K562 (cell line): ENCODE results near the gene DGCR8. TPM values are rescaled to one million over a fixed set of nuclear protein-coding genes. Genes with fewer than 3 reads are reported as not detected.

Experiments used
- ATAC-seq: fragments of 200-7000 bp; cut with Tn5 transposase; 3 replicates; pipeline ENCODE4 v1.9.1; 2020; ENCODE audit warnings: moderate library complexity
- BruUV-seq: library from RNA; stranded (reverse); fragments of 400-500 nt; replicated peaks from 2 replicates; lab custom pipeline; 2021; lab: Mats Ljungman, UMichigan
- CTCF ChIA-PET: fragments of 300-600 bp; formaldehyde crosslinking; extraction: SDS; loops from one replicate; lab custom pipeline; 2021; ENCODE audit warnings: low intra/inter-chr PET ratio; lab: Yijun Ruan, JAX
- POLR2A ChIA-PET: fragments of 300-600, 350-650 bp; sonication (Branson Sonifier 250); formaldehyde crosslinking; extraction: SDS; loops from one replicate; lab custom pipeline; 2021; ENCODE audit warnings: antibody characterized with exemption, inconsistent platforms; lab: Yijun Ruan, JAX
- DNase-seq, 4 experiments: peaks; one replicate each; pipeline versions ENCODE4 v3.0.0 to v3.0.0-alpha.2; 2011 to 2018; ENCODE audit warnings: low spot score in 3 of 4, mixed read lengths in 3 of 4; ENCODE audit errors: extremely low read depth in 1 of 4
- FAIRE-seq: peaks from 2 replicates; lab custom pipeline; 2011; peaks lifted over from hg19 to GRCh38; lab: Jason Lieb, UNC
- H2AFZ ChIP-seq: 2 replicates; pipeline ENCODE4 v1.6.0; 2011; ENCODE audit warnings: low read depth, low read length, control low read depth, inconsistent platforms
- H3K27ac ChIP-seq: fragments of 200-600 bp; 3 replicates; pipeline ENCODE4 v1.8.0; 2011; ENCODE audit warnings: low read depth, mild to moderate bottlenecking, control low read depth, inconsistent platforms, low read length, moderate library complexity, mixed read lengths; ENCODE audit errors: extremely low read depth
- H3K27me3 ChIP-seq, 2 experiments: fragments of 300-600 bp in 1 of 2; 2 replicates in 1 of 2; 3 replicates in 1 of 2; pipeline versions ENCODE4 v1.6.0 to v1.8.0; 2011; ENCODE audit warnings: inconsistent platforms in 2 of 2, low read length in 2 of 2, mild to moderate bottlenecking in 1 of 2, mixed read lengths in 1 of 2, moderate library complexity in 1 of 2; ENCODE audit not compliant: control insufficient read depth in 2 of 2, insufficient read depth in 2 of 2
- H3K36me3 ChIP-seq: fragments of 300-600 bp; 3 replicates; pipeline ENCODE4 v1.8.0; 2011; ENCODE audit warnings: mild to moderate bottlenecking, low read length, inconsistent platforms; ENCODE audit not compliant: control insufficient read depth, insufficient read depth
- H3K4me1 ChIP-seq, 2 experiments: fragments of 200-600 bp in 1 of 2; replicated peaks in 1 of 2; 2 replicates in 1 of 2; 3 replicates in 1 of 2; pipeline versions ENCODE4 v1.5.1 to v1.8.0; 2011; ENCODE audit warnings: inconsistent platforms in 2 of 2, low read length in 2 of 2, mild to moderate bottlenecking in 1 of 2, mixed read lengths in 1 of 2, moderate library complexity in 1 of 2; ENCODE audit not compliant: control insufficient read depth in 2 of 2, insufficient read depth in 2 of 2
- H3K4me2 ChIP-seq: 2 replicates; pipeline ENCODE4 v1.6.1; 2011; ENCODE audit warnings: low read length, control low read depth, inconsistent platforms, mixed read lengths; ENCODE audit not compliant: insufficient read depth
- H3K4me3 ChIP-seq: fragments of 200-600 bp; sonication (generic), shearing (Covaris generic); 2 replicates; pipeline ENCODE4 v1.5.1; 2016; ENCODE audit warnings: control low read depth, inconsistent platforms
- H3K79me2 ChIP-seq: fragments of 200-600 bp; 3 replicates; pipeline ENCODE4 v1.8.0; 2011; ENCODE audit warnings: low read length, inconsistent platforms; ENCODE audit not compliant: control insufficient read depth, insufficient read depth
- H3K9ac ChIP-seq, 2 experiments: 2 replicates each; pipeline versions ENCODE4 v1.6.0 to v1.6.1; 2011; ENCODE audit warnings: low read depth in 2 of 2, low read length in 2 of 2, control low read depth in 1 of 2, inconsistent platforms in 1 of 2, mild to moderate bottlenecking in 1 of 2, mixed read lengths in 1 of 2; ENCODE audit not compliant: insufficient read depth in 1 of 2
- H3K9me1 ChIP-seq: one replicate; pipeline ENCODE4 v1.6.0; 2011; ENCODE audit warnings: inconsistent platforms, mild to moderate bottlenecking, low read length, moderate library complexity; ENCODE audit not compliant: control insufficient read depth, insufficient read depth
- H3K9me3 ChIP-seq: replicated peaks from 2 replicates; pipeline ENCODE4 v1.5.1; 2011; ENCODE audit warnings: low read depth, low read length, inconsistent platforms; ENCODE audit not compliant: control insufficient read depth, insufficient read depth
- H4K20me1 ChIP-seq: replicated peaks from 2 replicates; pipeline ENCODE4 v1.6.1; 2011; ENCODE audit warnings: low read length, inconsistent platforms, mixed read lengths; ENCODE audit not compliant: control insufficient read depth, insufficient read depth
- CBFB ChIP-seq: sonication (generic); formaldehyde crosslinking; IDR thresholded peaks from 2 replicates; pipeline ENCODE4 v1.4.0; 2020; ENCODE audit warnings: mild to moderate bottlenecking, missing genetic modification reagents
- FOXM1 ChIP-seq, 2 experiments: fragments of 450-650 bp in 1 of 2; sonication (generic) in 1 of 2; formaldehyde crosslinking in 1 of 2; IDR thresholded peaks; 2 replicates each; pipeline versions ENCODE4 v1.6.1 to v1.9.0; 2017 to 2022; ENCODE audit warnings: low read depth in 2 of 2, mild to moderate bottlenecking in 2 of 2, missing genetic modification reagents in 1 of 2, moderate library complexity in 1 of 2
- NR3C1 ChIP-seq: sonication (generic); formaldehyde crosslinking; IDR thresholded peaks from 2 replicates; pipeline ENCODE4 v1.8.1; 2022; ENCODE audit warnings: missing genetic modification reagents
- POU5F1 ChIP-seq: fragments of 150-350 bp; IDR thresholded peaks from 2 replicates; pipeline ENCODE4 v1.6.1; 2014; ENCODE audit warnings: borderline replicate concordance, low read length, low read depth, mild to moderate bottlenecking; ENCODE audit not compliant: partially characterized antibody
- RBM25 ChIP-seq: fragments of 200-400 bp; formaldehyde crosslinking; IDR thresholded peaks from 2 replicates; pipeline ENCODE4 v1.6.1; 2018; ENCODE audit warnings: low read length, low read depth, moderate library complexity; ENCODE audit not compliant: severe bottlenecking
- SP2 ChIP-seq: IDR thresholded peaks from 2 replicates; pipeline ENCODE4 v1.6.1; 2011; ENCODE audit warnings: mild to moderate bottlenecking, low read depth, low read length, moderate library complexity; ENCODE audit not compliant: poor library complexity, severe bottlenecking; ENCODE audit errors: extremely low read depth
- ZFP36 ChIP-seq: fragments of 150-350 bp; IDR thresholded peaks from 2 replicates; pipeline ENCODE4 v1.6.1; 2018; ENCODE audit warnings: low read length, low read depth; ENCODE audit not compliant: partially characterized antibody
- ZKSCAN1 ChIP-seq: fragments of 150-350 bp; IDR thresholded peaks from 2 replicates; pipeline ENCODE4 v1.6.1; 2016; ENCODE audit warnings: low read depth, low read length
- ZNF316 ChIP-seq: fragments of 450-650 bp; IDR thresholded peaks from 2 replicates; pipeline ENCODE4 v1.6.1; 2016
- WGBS: fragments of 100-300 bp; shearing (Covaris generic); methylation state at CpG from one replicate; pipeline ENCODE4 v1.1.6; 2016; ENCODE audit warnings: low coverage, mixed read lengths; ENCODE audit not compliant: insufficient coverage; ENCODE audit errors: missing lambda C conversion rate; 5-methylcytosine and 5-hydroxymethylcytosine counted together
- in situ Hi-C: fragments of 300-500 bp; cut with MboI; formaldehyde crosslinking; loops from 4 replicates; pipeline ENCODE4 v1.15.0; 2018; ENCODE audit warnings: inconsistent platforms, mixed read lengths
- intact Hi-C: fragments of 100-400 bp; cut with micrococcal nuclease; formaldehyde crosslinking; loops from 2 replicates; pipeline ENCODE4 v1.14.2; 2022
- polyA plus RNA-seq, 8 experiments: library from polyadenylated mRNA; depleted of rRNA in 4 of 8; stranded (reverse) in 5 of 8; unstranded in 3 of 8; fragments of >200 nt; fragmentation: Nextera tagmentation in 2 of 8; fragmentation: Illumina TruSeq in 1 of 8; extraction: Ambion mirVana in 2 of 8; extraction: Trizol in 1 of 8; gene quantifications; 2 replicates each; pipeline versions ENCODE4 v1.2.1 to v1.2.3, GENCODE V29; 2011 to 2014; ENCODE audit warnings: inconsistent platforms in 1 of 8, missing spikeins in 1 of 8
- total RNA-seq, 7 experiments: library from RNA; depleted of rRNA in 6 of 7; stranded (reverse); fragments of >200 nt in 6 of 7; fragmentation: Illumina TruSeq in 2 of 7; extraction: Trizol in 2 of 7; gene quantifications; 2 replicates each; pipeline versions ENCODE4 v1.2.1 to v1.2.3, GENCODE V29; 2011 to 2021; ENCODE audit warnings: low replicate concordance in 1 of 7
- TF ChIP-seq, protein P1 (sequence below): IDR thresholded peaks from 2 replicates; pipeline ENCODE4 v1.6.1; 2016; ENCODE audit warnings: missing genetic modification characterization, missing compliant biosample characterization
- TF ChIP-seq, protein P2 (sequence below): fragments of 250-450 bp; sonication (Bioruptor Pico); IDR thresholded peaks from 2 replicates; pipeline ENCODE4 v1.9.0; 2021; ENCODE audit warnings: mild to moderate bottlenecking, inconsistent platforms
- TF ChIP-seq, protein P3 (sequence below), 2 experiments: IDR thresholded peaks in 1 of 2; conservative IDR thresholded peaks in 1 of 2; 2 replicates each; pipeline ENCODE4 v1.6.1; 2016; ENCODE audit warnings: low read depth in 2 of 2, mild to moderate bottlenecking in 1 of 2, missing compliant biosample characterization in 1 of 2, missing genetic modification characterization in 1 of 2, moderate library complexity in 1 of 2
- TF ChIP-seq, protein P4 (sequence below): fragments of 250-450 bp; sonication (Bioruptor Pico); IDR thresholded peaks from 2 replicates; pipeline ENCODE4 v1.8.0; 2021; ENCODE audit warnings: mild to moderate bottlenecking, moderate library complexity

Gene DGCR8
- total and polyA plus RNA-seq, 9 of the 15 experiments (the other 6 are each of a cell fraction or from before 2014, with no cell fraction given) = 5.9 to 144 (median 80.1) TPM

DNA sequence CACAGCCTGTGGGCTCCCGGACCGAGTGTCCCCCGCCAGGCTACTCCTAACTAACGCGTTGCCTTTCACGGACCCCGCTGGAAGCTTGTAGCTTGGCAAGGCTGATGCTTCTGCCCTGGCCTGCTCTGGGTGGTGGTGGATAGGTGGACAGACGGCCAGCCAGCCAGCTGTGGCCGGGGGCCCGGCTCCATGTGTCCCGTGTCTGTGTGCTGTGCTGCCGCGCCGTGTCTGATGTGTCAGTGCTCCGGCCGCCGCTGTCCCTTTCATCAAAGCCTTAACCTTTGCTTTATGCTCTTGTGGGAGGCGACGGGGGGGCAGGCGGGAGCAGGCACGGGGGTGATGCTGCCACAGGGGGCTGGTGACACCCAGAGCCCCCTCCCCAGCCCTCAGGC is 65.8 kb downstream of the DGCR8 start:
- no peaks in the 10 kb centered on the region for H3K9me3 ChIP-seq
- peak overlapping the region in 1 of 2 experiments; percentile 60; a peak in 2 of 4 replicates for H3K9ac ChIP-seq
- no peak for ATAC-seq
- H3K9me1 ChIP-seq = no peaks in the 10 kb centered on the region
- CTCF ChIA-PET = interaction anchor here (0.6 kb wide), 1 partner anchor 146 kb away, joined by 3 read pairs; no protein-coding TSS in a partner anchor
- in situ Hi-C loops (no loop called here), intact Hi-C loops (no loop called here)
- H3K4me3 ChIP-seq = no peak overlapping the region
- no peak overlapping the region for H2AFZ ChIP-seq
- DNase-seq = no peak
- no peaks in the 10 kb centered on the region for H3K27me3 ChIP-seq
- TSS peak; percentile 42 for BruUV-seq
- no peaks in the 10 kb centered on the region for H3K79me2 ChIP-seq
- peaks cover 15% of the 10 kb centered on the region for H4K20me1 ChIP-seq
- WGBS = 62% methylated on average over 21 of the region's 21 CpGs
- no peak overlapping the region for H3K27ac ChIP-seq
- no peak for FAIRE-seq
- H3K4me2 ChIP-seq = no peak overlapping the region
- H3K36me3 ChIP-seq = peaks cover 7% of the 10 kb centered on the region; the same call in 1 of the 3 replicates
- POLR2A ChIA-PET = no interaction called here
- peaks cover 0 to 87% of the 10 kb centered on the region in 2 experiments; a peak in 2 of 5 replicates for H3K4me1 ChIP-seq
- no peak for TF ChIP-seq ZFP36
- TF ChIP-seq NR3C1 = peak; percentile 73; the same call in 1 of the 2 replicates
- no peak for TF ChIP-seq ZKSCAN1
- TF ChIP-seq RBM25 = no peak
- no peak for TF ChIP-seq FOXM1 (IDR thresholded peaks at IDR 0.05; ENCODE audit: low read depth)
- TF ChIP-seq FOXM1 (CRISPR knock-in tag; IDR thresholded peaks at IDR 0.05; ENCODE audit: low read depth) = no peak; the same call in 1 of the 2 replicates
- TF ChIP-seq, protein P1, sequence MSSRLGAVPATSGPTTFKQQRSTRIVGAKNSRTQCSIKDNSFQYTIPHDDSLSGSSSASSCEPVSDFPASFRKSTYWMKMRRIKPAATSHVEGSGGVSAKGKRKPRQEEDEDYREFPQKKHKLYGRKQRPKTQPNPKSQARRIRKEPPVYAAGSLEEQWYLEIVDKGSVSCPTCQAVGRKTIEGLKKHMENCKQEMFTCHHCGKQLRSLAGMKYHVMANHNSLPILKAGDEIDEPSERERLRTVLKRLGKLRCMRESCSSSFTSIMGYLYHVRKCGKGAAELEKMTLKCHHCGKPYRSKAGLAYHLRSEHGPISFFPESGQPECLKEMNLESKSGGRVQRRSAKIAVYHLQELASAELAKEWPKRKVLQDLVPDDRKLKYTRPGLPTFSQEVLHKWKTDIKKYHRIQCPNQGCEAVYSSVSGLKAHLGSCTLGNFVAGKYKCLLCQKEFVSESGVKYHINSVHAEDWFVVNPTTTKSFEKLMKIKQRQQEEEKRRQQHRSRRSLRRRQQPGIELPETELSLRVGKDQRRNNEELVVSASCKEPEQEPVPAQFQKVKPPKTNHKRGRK (tag) = no peak
- TF ChIP-seq, protein P2, sequence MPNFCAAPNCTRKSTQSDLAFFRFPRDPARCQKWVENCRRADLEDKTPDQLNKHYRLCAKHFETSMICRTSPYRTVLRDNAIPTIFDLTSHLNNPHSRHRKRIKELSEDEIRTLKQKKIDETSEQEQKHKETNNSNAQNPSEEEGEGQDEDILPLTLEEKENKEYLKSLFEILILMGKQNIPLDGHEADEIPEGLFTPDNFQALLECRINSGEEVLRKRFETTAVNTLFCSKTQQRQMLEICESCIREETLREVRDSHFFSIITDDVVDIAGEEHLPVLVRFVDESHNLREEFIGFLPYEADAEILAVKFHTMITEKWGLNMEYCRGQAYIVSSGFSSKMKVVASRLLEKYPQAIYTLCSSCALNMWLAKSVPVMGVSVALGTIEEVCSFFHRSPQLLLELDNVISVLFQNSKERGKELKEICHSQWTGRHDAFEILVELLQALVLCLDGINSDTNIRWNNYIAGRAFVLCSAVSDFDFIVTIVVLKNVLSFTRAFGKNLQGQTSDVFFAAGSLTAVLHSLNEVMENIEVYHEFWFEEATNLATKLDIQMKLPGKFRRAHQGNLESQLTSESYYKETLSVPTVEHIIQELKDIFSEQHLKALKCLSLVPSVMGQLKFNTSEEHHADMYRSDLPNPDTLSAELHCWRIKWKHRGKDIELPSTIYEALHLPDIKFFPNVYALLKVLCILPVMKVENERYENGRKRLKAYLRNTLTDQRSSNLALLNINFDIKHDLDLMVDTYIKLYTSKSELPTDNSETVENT = no peak
- TF ChIP-seq, protein P3, sequence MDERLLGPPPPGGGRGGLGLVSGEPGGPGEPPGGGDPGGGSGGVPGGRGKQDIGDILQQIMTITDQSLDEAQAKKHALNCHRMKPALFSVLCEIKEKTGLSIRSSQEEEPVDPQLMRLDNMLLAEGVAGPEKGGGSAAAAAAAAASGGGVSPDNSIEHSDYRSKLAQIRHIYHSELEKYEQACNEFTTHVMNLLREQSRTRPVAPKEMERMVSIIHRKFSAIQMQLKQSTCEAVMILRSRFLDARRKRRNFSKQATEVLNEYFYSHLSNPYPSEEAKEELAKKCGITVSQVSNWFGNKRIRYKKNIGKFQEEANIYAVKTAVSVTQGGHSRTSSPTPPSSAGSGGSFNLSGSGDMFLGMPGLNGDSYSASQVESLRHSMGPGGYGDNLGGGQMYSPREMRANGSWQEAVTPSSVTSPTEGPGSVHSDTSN (CRISPR knock-in tag; IDR thresholded peaks at IDR 0.05; ENCODE audit: low read depth) = 0 out of 2 replicates have a peak, but pooled peaks have one; percentile 9
- TF ChIP-seq, protein P3 (tag; conservative IDR thresholded peaks at IDR 0.05; ENCODE audit: low read depth) = no peak
- no peak for TF ChIP-seq ZNF316
- 0 out of 2 replicates have a peak, but pooled peaks have one; percentile 5 for TF ChIP-seq CBFB
- TF ChIP-seq POU5F1 = no peak
- TF ChIP-seq SP2 = no peak
- TF ChIP-seq, protein P4, sequence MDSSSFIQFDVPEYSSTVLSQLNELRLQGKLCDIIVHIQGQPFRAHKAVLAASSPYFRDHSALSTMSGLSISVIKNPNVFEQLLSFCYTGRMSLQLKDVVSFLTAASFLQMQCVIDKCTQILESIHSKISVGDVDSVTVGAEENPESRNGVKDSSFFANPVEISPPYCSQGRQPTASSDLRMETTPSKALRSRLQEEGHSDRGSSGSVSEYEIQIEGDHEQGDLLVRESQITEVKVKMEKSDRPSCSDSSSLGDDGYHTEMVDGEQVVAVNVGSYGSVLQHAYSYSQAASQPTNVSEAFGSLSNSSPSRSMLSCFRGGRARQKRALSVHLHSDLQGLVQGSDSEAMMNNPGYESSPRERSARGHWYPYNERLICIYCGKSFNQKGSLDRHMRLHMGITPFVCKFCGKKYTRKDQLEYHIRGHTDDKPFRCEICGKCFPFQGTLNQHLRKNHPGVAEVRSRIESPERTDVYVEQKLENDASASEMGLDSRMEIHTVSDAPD (CRISPR knock-in tag) = no peak
